ENCODE data around the gene CDK11B.
"Not testable (repeated sequence)": the region's sequence is repeated elsewhere in the genome, so short reads cannot be mapped to it uniquely, and the experiment has no call there.

Gene CDK11B

DNA sequence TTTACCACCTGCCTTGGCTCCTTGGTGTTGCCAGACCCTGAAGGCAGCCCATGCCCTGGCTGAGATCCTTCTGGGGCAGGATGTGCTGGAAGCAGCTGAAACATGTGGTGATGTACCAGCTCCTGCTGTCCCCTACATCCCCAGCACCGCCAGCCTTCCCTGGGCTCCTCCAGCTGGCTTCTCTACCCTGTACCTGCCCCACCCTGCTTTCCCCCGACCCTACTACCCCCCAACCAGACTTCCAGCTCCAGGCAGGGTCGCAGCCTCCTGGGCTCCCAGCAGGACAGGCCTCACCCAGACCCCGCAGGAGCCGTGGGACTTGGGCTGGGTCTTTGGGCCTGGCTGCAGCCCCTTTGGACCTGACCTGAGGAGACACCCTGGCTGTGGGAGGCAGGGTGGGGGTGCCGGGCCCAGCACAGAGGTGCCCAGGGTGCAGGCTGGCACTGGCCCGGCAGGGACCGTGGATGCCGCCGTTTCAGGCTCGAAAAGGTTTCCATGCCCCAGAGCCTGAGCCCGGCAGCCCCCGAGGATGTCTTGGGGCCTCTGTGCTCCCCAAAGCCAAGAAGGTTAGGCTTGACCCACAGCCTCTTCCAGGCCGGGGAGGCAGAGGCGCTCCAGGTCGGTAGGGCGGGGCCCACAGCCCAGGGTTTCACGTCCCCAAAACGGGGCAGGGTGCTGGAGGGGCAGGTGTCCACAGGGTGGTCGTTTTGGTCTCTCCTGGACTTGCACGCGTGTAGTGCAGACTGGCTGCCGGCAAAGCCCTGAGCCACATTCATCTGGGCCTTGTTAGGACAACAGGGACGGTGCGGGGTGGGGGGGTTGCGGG lies 38.8 kb upstream of the CDK11B start:
- H3K27me3 ChIP-seq (ENCODE audit: insufficient read depth, low read length); H3K4me1 ChIP-seq (ENCODE audit: control insufficient read depth, insufficient read depth, low read length, unreplicated experiment): not testable (repeated sequence)

DNA sequence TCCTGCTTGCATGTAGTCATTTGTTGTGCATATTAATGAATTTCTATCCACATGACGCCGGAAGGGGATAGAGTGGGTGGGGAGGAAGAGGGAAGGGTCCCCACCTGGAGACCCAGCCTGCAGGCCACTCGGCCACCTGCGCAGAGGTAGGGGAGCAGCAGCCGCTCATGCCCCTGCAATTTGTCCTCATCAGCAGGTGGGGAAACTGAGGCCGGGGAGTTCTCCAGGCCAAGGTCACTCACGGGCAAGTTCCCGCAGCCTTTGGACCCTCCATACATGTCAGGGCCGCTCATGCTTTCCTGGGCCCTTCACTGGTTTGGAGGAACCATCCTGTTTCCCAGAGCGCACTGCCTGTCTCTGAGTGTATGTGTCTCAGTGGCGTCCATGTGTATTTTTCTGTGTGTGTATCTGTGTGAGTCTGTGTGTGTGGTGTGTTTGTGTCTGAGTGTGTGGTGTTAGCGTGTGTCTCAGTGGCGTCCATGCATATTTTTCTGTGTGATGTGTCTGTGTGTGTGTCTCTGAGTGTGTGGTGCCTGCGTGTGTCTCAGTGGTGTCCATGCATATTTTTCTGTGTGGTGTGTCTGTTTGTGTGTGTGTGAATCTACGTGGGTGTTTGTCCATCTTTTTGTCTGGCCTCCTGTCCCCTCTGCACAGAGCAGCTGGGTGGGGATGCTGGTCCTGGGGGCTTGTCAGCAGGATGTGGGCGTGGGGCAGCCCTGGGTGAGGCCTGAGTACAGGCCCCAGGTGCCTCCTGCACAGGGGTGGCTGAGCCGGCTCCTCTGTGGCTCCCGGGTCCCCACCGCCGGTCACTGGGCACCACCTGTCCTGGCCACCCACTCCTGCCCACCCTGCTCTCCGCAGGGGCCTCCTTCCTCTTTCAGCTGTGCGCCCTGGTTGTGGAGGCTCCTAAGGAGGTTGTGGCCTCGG lies 37.9 kb upstream of the CDK11B start:
- not testable (repeated sequence) for H3K36me3 ChIP-seq (ENCODE audit: insufficient read depth, low read length); H3K79me2 ChIP-seq (ENCODE audit: control insufficient read depth, insufficient read depth, low read length, unreplicated experiment); H3K27ac ChIP-seq (ENCODE audit: low read depth, low read length); H3K27me3 ChIP-seq (ENCODE audit: insufficient read depth, low read length); H2AFZ ChIP-seq (ENCODE audit: low read length, unreplicated experiment); H3K4me1 ChIP-seq (ENCODE audit: control insufficient read depth, insufficient read depth, low read length, unreplicated experiment); H3K4me3 ChIP-seq (ENCODE audit: low read depth, low read length)

More for the DNA sequence above, 38.8 kb upstream of the CDK11B start:
- not testable (repeated sequence) for H3K36me3 ChIP-seq (ENCODE audit: insufficient read depth, low read length); H3K4me3 ChIP-seq (ENCODE audit: low read depth, low read length); H3K27ac ChIP-seq (ENCODE audit: low read depth, low read length); H2AFZ ChIP-seq (ENCODE audit: low read length, unreplicated experiment); H3K79me2 ChIP-seq (ENCODE audit: control insufficient read depth, insufficient read depth, low read length, unreplicated experiment)

DNA sequence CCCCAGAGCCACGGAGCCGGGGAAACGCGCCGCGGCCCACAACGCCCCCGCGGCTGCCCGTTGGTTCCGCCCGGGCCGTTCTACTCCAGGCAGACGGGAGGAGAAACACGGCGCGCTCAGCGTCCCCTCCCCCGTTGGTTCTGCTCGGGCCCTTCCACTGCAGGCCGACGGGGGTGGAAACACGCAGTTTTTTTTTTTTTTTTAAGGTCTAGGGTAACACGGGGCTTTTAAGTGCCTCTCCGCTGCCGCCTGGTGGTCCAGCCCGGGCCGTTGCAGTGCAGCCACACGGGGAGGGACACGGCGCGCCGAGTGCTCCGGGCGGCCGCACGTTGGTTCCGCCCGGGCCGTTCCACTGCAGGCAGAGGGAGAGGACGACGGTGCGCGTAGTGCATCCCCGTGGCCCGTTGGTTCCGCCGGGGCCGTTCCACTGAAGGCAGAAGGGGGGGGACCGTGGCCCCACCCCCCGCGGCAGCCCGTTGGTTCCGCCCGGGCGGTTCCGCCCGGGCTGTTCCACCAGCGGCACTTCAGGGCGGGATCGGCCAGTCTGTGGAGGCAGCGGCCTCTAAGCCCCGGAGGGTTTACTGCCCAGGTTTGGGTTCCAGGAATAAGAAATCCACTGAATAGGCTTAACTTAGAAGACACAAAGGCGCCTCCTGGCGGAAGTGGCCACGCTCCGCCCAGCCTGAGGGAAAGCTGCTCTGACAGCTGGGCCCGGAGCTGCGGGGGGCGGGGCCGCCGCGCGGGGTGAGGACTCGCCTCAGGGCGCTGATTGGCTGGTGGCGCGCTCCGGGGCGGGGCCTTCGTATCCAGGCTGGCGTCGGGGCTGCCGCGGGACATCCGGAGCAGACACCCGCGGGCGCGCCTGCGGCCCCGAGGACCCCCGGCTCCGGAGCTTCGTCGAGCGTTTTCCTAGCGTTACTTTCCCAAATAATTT lies 34.2 kb upstream of the CDK11B start, which contains the start of gene SLC35E2B:
Gene SLC35E2B, minus strand, starts transcription at position 82 of the 934 bp plus-strand sequence. CDS start 16,096 bp downstream, outside the sequence.
- not testable (repeated sequence) for H2AFZ ChIP-seq (ENCODE audit: low read length, unreplicated experiment); H3K4me1 ChIP-seq (ENCODE audit: control insufficient read depth, insufficient read depth, low read length, unreplicated experiment); H3K79me2 ChIP-seq (ENCODE audit: control insufficient read depth, insufficient read depth, low read length, unreplicated experiment); H3K27me3 ChIP-seq (ENCODE audit: insufficient read depth, low read length); H3K36me3 ChIP-seq (ENCODE audit: insufficient read depth, low read length)
- peak within 1 kb of the TSS; percentile 92 for H3K27ac ChIP-seq (ENCODE audit: low read depth, low read length)
- H3K4me3 ChIP-seq (ENCODE audit: low read depth, low read length) = peak within 1 kb of the TSS; percentile 79

GRCh38 chr1:1692324-1692713 lies 33.5 kb upstream of the CDK11B start:
- Histone ChIP-seq H3K27ac (ENCODE audit: low read depth, low read length) (peak overlapping the region; percentile 92), H3K4me3 (ENCODE audit: low read depth, low read length) (peak overlapping the region; percentile 79)
- H3K79me2 ChIP-seq (ENCODE audit: control insufficient read depth, insufficient read depth, low read length, unreplicated experiment); H3K4me1 ChIP-seq (ENCODE audit: control insufficient read depth, insufficient read depth, low read length, unreplicated experiment); H2AFZ ChIP-seq (ENCODE audit: low read length, unreplicated experiment); H3K36me3 ChIP-seq (ENCODE audit: insufficient read depth, low read length); H3K27me3 ChIP-seq (ENCODE audit: insufficient read depth, low read length): not testable (repeated sequence)

DNA sequence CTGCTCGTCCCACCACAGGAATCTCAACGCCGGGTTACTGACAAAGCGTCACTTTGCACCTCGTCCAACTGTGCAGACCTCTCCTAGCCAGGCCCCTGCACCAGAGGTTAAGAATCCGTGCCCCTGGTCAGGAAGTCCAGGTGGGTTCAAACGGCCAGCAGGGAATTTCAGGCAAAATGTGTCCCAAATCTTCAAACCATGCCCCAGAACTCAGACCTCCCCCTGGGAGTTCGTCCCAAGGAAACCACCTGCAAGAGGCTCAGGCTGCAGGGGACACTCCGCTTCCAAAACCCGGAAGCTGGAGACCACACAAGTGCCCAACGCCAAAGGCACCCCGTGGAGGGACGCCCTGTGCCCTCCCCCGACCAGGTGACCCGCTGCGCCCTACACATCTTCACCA lies 32.6 kb upstream of the CDK11B start:
- H3K4me1 ChIP-seq (ENCODE audit: control insufficient read depth, insufficient read depth, low read length, unreplicated experiment); H3K79me2 ChIP-seq (ENCODE audit: control insufficient read depth, insufficient read depth, low read length, unreplicated experiment); H3K36me3 ChIP-seq (ENCODE audit: insufficient read depth, low read length); H3K27ac ChIP-seq (ENCODE audit: low read depth, low read length); H2AFZ ChIP-seq (ENCODE audit: low read length, unreplicated experiment); H3K27me3 ChIP-seq (ENCODE audit: insufficient read depth, low read length): not testable (repeated sequence)
- peak overlapping the region; percentile 59; the same call in 1 of the 2 replicates for H3K4me3 ChIP-seq (ENCODE audit: low read depth, low read length)

- peaks cover 14% of the 10 kb centered on the region for H3K79me2 ChIP-seq (ENCODE audit: control insufficient read depth, insufficient read depth, low read length, unreplicated experiment)
- not testable (repeated sequence) for H3K36me3 ChIP-seq (ENCODE audit: insufficient read depth, low read length); H3K4me3 ChIP-seq (ENCODE audit: low read depth, low read length); H2AFZ ChIP-seq (ENCODE audit: low read length, unreplicated experiment); H3K27me3 ChIP-seq (ENCODE audit: insufficient read depth, low read length); H3K4me1 ChIP-seq (ENCODE audit: control insufficient read depth, insufficient read depth, low read length, unreplicated experiment); H3K27ac ChIP-seq (ENCODE audit: low read depth, low read length)
Observed at GRCh38 chr1:1689526-1689925, 30.7 kb upstream of the CDK11B start.

DNA sequence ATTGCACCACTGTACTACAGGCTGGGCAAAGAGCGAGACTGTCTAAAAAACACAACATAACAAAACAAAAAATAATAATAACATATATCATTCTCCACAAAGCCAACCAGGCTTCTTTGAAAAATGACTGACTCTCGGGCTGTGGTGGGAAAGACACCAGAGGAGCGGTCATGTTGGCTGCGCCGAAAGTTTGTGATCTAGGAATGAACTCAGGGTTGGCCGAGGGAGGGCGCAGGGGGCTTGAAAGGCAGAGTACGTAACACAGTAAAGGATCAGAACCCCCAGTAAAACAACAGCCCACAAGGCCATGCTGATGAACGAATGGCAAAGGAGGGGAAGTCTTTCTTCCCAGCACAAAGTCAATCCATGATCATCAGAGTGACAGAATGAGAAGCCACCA lies 29.0 kb upstream of the CDK11B start:
- no peaks in the 10 kb centered on the region; the same call in 1 of the 2 replicates for H3K36me3 ChIP-seq (ENCODE audit: insufficient read depth, low read length)
- H3K79me2 ChIP-seq (ENCODE audit: control insufficient read depth, insufficient read depth, low read length, unreplicated experiment) = peaks cover 27% of the 10 kb centered on the region
- no peak overlapping the region for H2AFZ ChIP-seq (ENCODE audit: low read length, unreplicated experiment)
- no peaks in the 10 kb centered on the region for H3K27me3 ChIP-seq (ENCODE audit: insufficient read depth, low read length)
- no peak overlapping the region for H3K27ac ChIP-seq (ENCODE audit: low read depth, low read length)
- H3K4me3 ChIP-seq (ENCODE audit: low read depth, low read length) = no peak overlapping the region
- H3K4me1 ChIP-seq (ENCODE audit: control insufficient read depth, insufficient read depth, low read length, unreplicated experiment) = peaks cover 8% of the 10 kb centered on the region

GRCh38 chr1:1684031-1684681 lies 25.4 kb upstream of the CDK11B start:
- H3K27ac ChIP-seq (ENCODE audit: low read depth, low read length) = no peak overlapping the region
- H3K27me3 ChIP-seq (ENCODE audit: insufficient read depth, low read length) = no peaks in the 10 kb centered on the region
- no peaks in the 10 kb centered on the region; the same call in 1 of the 2 replicates for H3K36me3 ChIP-seq (ENCODE audit: insufficient read depth, low read length)
- peaks cover 8% of the 10 kb centered on the region for H3K4me1 ChIP-seq (ENCODE audit: control insufficient read depth, insufficient read depth, low read length, unreplicated experiment)
- no peak overlapping the region for H3K4me3 ChIP-seq (ENCODE audit: low read depth, low read length)
- peaks cover 38% of the 10 kb centered on the region for H3K79me2 ChIP-seq (ENCODE audit: control insufficient read depth, insufficient read depth, low read length, unreplicated experiment)
- H2AFZ ChIP-seq (ENCODE audit: low read length, unreplicated experiment) = no peak overlapping the region

- Histone ChIP-seq H3K79me2 (ENCODE audit: control insufficient read depth, insufficient read depth, low read length, unreplicated experiment) (peaks cover 46% of the 10 kb centered on the region), H3K36me3 (ENCODE audit: insufficient read depth, low read length) (no peaks in the 10 kb centered on the region; the same call in 1 of the 2 replicates), H3K27ac (ENCODE audit: low read depth, low read length) (no peak overlapping the region)
Observed at GRCh38 chr1:1683104-1683905, 24.5 kb upstream of the CDK11B start.

More at GRCh38 chr1:1683104-1683905, 24.5 kb upstream of the CDK11B start:
- Histone ChIP-seq H3K4me1 (ENCODE audit: control insufficient read depth, insufficient read depth, low read length, unreplicated experiment) (peaks cover 8% of the 10 kb centered on the region), H2AFZ (ENCODE audit: low read length, unreplicated experiment) (no peak overlapping the region), H3K27me3 (ENCODE audit: insufficient read depth, low read length) (no peaks in the 10 kb centered on the region), H3K4me3 (ENCODE audit: low read depth, low read length) (no peak overlapping the region)

Data from ACC112 (cell line).